HPDE6-E6E7 (cell line): ENCODE results near the gene GOPC.

ENCODE experiments used
- DNase-seq: peaks from one replicate; pipeline ENCODE4 v3.0.0; 2011; ENCODE audit warnings: missing footprints; ENCODE audit errors: extremely low spot score

Gene GOPC

DNA sequence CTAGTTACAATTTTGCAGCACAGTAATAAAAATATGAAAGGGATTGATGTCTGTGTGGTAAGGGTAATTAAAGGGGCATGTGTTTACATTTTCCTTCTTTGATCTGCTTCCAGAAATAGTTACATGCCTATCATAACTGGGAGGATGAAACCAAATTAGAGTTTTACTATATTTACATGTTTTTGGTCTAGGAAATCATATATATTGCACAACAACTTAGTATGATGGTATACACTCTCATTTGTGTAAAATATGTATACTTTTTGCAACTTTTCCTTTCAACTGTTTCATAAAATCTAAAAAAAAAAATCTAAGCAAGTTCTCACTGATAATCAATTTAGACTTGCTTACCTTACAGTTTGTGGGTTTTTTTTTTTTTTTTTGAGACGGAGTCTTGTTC is 87.7 kb downstream of the GOPC start:
- no peak for DNase-seq

DNA sequence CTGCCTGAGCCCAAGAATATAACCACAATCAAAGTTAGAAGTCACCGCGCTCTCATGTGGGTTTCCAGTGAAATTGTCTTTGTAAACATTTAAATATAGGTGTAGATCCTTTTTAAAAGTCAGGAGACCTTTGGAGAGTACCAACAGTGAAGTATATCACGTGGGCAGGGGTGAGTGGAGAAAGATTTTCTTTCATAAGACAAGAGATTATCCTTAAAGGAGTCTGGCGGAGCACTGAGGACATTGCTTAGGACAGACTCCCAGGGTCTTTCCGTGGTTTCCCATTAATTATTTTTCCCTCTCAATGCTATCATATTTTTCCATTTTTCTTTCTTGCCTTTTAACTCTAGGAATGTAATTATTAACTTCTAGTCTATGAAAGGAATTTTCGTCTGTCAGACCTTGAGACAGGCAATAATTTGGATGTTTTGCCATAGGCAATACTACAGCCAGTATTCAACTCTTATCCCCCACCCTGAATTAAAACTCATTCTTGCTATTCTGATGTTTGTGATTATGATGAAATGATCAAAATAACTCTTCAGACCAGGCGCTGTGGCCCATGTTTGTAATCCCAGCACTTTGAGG is 88.4 kb downstream of the GOPC start:
- DNase-seq = no peak

DNA sequence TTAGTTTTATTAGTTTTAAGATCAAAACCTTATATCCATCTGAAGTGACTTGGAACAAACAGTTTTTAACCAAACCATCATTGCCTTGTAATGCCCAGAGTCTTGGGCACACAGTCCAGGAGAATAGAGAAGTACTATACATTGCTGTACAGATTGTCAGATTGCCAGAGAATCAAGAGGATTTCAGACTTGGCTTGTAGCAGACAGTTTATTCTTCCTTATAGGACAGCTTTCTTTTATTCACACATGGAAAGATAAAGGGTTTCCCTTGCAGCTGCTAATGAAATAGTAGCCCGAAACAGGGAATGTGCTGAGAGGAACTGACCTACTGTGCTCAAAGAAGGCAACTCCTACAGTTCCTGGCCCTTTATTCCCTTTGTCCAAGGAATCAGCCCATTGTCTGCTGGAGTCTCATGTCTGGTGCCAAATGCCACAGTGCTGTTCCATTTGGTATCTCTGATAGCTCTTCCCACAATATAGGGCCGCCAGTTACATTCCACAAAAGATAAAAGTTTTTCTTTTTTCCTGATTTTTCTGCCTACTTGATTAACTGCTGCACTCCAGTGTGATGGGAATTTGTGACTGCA is 89.2 kb downstream of the GOPC start:
- no peak for DNase-seq

GRCh38 chr6:117512056-117512828 is 90.1 kb downstream of the GOPC start:
- no peak for DNase-seq
